ENCODE results near the gene KIF13A. TPM values are rescaled to one million over a fixed set of nuclear protein-coding genes. Genes with fewer than 3 reads are reported as not detected.
"Not testable (repeated sequence)": the region's sequence is repeated elsewhere in the genome, so short reads cannot be mapped to it uniquely, and the experiment has no call there.

Gene KIF13A
- total and polyA plus RNA-seq, 9 of the 15 experiments (the other 6 are each of a cell fraction or from before 2014, with no cell fraction given), result 3.6 to 44.3 (median 29.7) TPM

DNA sequence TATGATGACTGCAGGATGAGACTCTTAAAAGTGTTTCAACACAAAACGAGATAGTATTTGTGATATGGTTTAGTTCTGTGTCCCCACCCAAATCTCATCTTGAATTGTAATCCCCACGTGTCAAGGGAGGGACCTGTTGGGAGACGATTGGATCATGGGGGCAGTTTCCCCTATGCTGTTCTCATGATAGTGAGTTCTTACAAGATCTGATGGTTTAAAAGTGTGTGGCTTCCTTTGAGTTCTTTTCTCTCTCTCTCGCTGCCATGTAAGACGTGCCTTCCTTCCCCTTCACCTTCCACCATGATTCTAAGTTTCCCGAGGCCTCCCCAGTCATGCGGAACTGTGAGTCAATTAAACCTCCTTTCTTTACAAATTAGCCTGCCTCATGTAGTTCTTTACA lies 130.2 kb downstream of the KIF13A start:
- H3K9ac ChIP-seq (ENCODE audit: insufficient read depth in 1 of 2, low read depth in 2 of 2, low read length in 2 of 2); CTCF ChIA-PET (ENCODE audit: low intra/inter-chr PET ratio); H3K4me3 ChIP-seq; DNase-seq (ENCODE audit: extremely low read depth in 1 of 4, low spot score in 3 of 4); H3K4me1 ChIP-seq (replicated peaks in 1 of 2; ENCODE audit: control insufficient read depth in 2 of 2, insufficient read depth in 2 of 2, low read length in 2 of 2); H3K9me3 ChIP-seq (replicated peaks; ENCODE audit: control insufficient read depth, insufficient read depth, low read depth, low read length); intact Hi-C loops (cut with micrococcal nuclease); H3K9me1 ChIP-seq (ENCODE audit: control insufficient read depth, insufficient read depth, low read length); in situ Hi-C loops (cut with MboI); FAIRE-seq; H3K27ac ChIP-seq (ENCODE audit: extremely low read depth, low read depth, low read length); BruUV-seq (replicated peaks); H3K79me2 ChIP-seq (ENCODE audit: control insufficient read depth, insufficient read depth, low read length); H3K4me2 ChIP-seq (ENCODE audit: insufficient read depth, low read length); ATAC-seq; H2AFZ ChIP-seq (ENCODE audit: low read depth, low read length); H4K20me1 ChIP-seq (replicated peaks; ENCODE audit: control insufficient read depth, insufficient read depth, low read length); H3K27me3 ChIP-seq (ENCODE audit: control insufficient read depth in 2 of 2, insufficient read depth in 2 of 2, low read length in 2 of 2): not testable (repeated sequence)
- POLR2A ChIA-PET, result interaction anchor here (0.6 to 1.7 kb wide), 3 partner anchors 12 to 14 kb away, joined by 3 to 7 read pairs (median 4); no protein-coding TSS in a partner anchor
- peaks cover 24% of the 10 kb centered on the region; the same call in 1 of the 3 replicates for H3K36me3 ChIP-seq (ENCODE audit: control insufficient read depth, insufficient read depth, low read length)
- 64% methylated on average over 7 of the region's 7 CpGs for WGBS (ENCODE audit: insufficient coverage, low coverage, missing lambda C conversion rate)
- peak; percentile 65; the same call in 1 of the 2 replicates for TF ChIP-seq CC2D1A (IDR thresholded peaks at IDR 0.05)
- TF ChIP-seq CHAMP1 (IDR thresholded peaks at IDR 0.05), result peak; percentile 72; the same call in 1 of the 2 replicates

DNA sequence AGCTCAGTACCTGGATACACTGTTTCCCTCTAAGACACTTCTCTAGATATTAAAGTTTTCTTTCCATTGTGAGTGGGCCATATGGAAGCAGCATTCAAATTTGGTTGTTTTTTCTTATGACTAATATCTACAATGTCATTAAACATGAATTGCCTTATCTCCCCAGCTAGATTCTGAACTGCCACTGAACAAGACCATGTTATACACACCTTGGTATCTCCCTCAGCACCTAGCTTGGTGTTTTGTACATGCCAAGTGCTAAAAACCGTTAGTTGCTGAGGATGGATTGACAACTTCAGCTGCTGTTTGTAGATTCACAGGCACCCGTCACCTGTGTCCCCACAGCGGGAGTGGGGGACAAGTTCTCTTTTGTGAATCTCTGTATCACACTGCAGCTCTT lies 131.1 kb downstream of the KIF13A start:
- intact Hi-C loops (cut with micrococcal nuclease), result no loop called here
- Histone ChIP-seq H3K4me1 (replicated peaks in 1 of 2; ENCODE audit: control insufficient read depth in 2 of 2, insufficient read depth in 2 of 2, low read length in 2 of 2) (peaks cover 6 to 8% of the 10 kb centered on the region in 2 experiments; a peak in 3 of 5 replicates), H3K36me3 (ENCODE audit: control insufficient read depth, insufficient read depth, low read length) (peaks cover 26% of the 10 kb centered on the region; the same call in 1 of the 3 replicates), H3K9ac (ENCODE audit: insufficient read depth in 1 of 2, low read depth in 2 of 2, low read length in 2 of 2) (no peak overlapping the region), H2AFZ (ENCODE audit: low read depth, low read length) (no peak overlapping the region), H3K9me1 (ENCODE audit: control insufficient read depth, insufficient read depth, low read length) (no peaks in the 10 kb centered on the region), H3K79me2 (ENCODE audit: control insufficient read depth, insufficient read depth, low read length) (no peaks in the 10 kb centered on the region; the same call in 2 of the 3 replicates), H3K4me3 (no peak overlapping the region), H3K4me2 (ENCODE audit: insufficient read depth, low read length) (no peak overlapping the region), H3K27me3 (ENCODE audit: control insufficient read depth in 2 of 2, insufficient read depth in 2 of 2, low read length in 2 of 2) (no peaks in the 10 kb centered on the region), H3K9me3 (replicated peaks; ENCODE audit: control insufficient read depth, insufficient read depth, low read depth, low read length) (no peaks in the 10 kb centered on the region), H4K20me1 (replicated peaks; ENCODE audit: control insufficient read depth, insufficient read depth, low read length) (no peaks in the 10 kb centered on the region), H3K27ac (ENCODE audit: extremely low read depth, low read depth, low read length) (no peak overlapping the region)
- ChIA-PET POLR2A (interaction anchor here (0.6 to 1.7 kb wide), 4 partner anchors 9 to 154 kb away, joined by 4 to 7 read pairs (median 4); no protein-coding TSS in a partner anchor), CTCF (ENCODE audit: low intra/inter-chr PET ratio) (no interaction called here)
- WGBS (ENCODE audit: insufficient coverage, low coverage, missing lambda C conversion rate), result 91% methylated on average over 3 of the region's 3 CpGs
- in situ Hi-C loops (cut with MboI), result no loop called here
- no peak for ATAC-seq
- no peak for FAIRE-seq
- no TSS peak for BruUV-seq (replicated peaks)
- DNase-seq (ENCODE audit: extremely low read depth in 1 of 4, low spot score in 3 of 4), result no peak
- no peak for TF ChIP-seq RBM39 (optimal IDR thresholded peaks at IDR 0.05; ENCODE audit: low read depth, low read length)
- no peak for TF ChIP-seq ZNF644 (tag; IDR thresholded peaks at IDR 0.05; ENCODE audit: low read depth)
- no peak for TF ChIP-seq ARID3B (CRISPR knock-in tag; IDR thresholded peaks at IDR 0.05; ENCODE audit: borderline replicate concordance)
- no peak for TF ChIP-seq POLR2G (IDR thresholded peaks at IDR 0.05; ENCODE audit: low read depth, low read length)
- no peak for TF ChIP-seq PML (IDR thresholded peaks at IDR 0.05; ENCODE audit: low read length)
- TF ChIP-seq PURB (CRISPR knock-in tag; IDR thresholded peaks at IDR 0.05; ENCODE audit: low read depth), result no peak
- TF ChIP-seq ZNF75A (CRISPR knock-in tag; IDR thresholded peaks at IDR 0.05), result no peak
- no peak for TF ChIP-seq NR4A1 (CRISPR knock-in tag; IDR thresholded peaks at IDR 0.05)
- TF ChIP-seq NR4A1 (tag; IDR thresholded peaks at IDR 0.05), result no peak
- no peak for TF ChIP-seq DMBX1 (CRISPR knock-in tag; IDR thresholded peaks at IDR 0.05; ENCODE audit: borderline replicate concordance)
- TF ChIP-seq ZBTB8A (IDR thresholded peaks at IDR 0.05; ENCODE audit: partially characterized antibody), result no peak
- no peak for TF ChIP-seq CAMTA2 (CRISPR knock-in tag; conservative IDR thresholded peaks at IDR 0.05)
